Measurements from ENCODE around the gene JARID2. TPM values are rescaled to one million over a fixed set of nuclear protein-coding genes. Genes with fewer than 3 reads are reported as not detected.

Gene JARID2
- total RNA-seq, 1 donor from 2014 or later = 24.2 TPM

DNA sequence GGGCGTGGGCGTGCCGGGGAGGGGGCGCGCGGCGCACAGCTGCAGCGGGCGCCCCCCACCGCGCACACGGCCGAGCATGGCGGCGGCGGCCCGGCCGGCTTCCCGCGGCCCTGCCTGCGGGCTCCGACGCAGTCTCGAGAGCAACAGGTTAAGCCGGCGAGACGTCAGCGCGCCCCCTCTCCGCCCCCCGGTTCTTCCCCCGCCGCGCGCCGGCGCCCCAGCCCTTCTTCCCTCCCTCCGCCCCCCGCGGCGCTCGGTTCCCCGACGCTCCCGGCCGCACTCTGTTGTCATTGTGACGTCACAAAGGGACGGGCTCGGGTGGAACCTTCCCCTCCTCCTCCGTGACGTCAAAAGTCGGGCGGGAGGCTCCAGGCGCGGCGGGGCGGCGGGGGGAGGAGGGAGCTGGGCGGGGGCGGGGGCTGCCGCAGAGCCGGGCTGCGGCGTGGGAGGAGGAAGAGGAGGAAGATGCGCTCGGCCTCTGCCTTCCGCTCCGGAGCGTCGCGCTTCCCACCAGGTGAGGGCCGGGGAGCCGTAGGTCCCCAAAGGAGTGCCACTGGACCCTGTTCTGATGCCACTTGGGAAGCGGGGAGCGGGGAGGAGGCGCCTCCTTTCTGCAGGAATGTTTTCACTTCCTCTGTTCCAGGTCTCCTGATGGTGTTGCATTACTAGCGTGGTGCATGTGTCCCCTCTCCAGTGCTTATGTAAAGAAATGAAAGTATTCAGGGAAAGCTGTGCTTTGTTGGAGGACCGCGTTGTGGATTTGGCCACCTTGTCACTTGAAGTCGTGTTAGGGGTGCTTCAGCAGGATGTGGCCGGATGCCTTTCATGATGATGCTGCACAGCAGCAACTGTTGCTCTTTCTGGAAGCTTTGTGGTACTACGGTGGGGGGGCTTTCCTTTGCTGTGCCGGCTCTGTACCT is 2.8 kb downstream of the JARID2 start:
- TF ChIP-seq, protein P1, sequence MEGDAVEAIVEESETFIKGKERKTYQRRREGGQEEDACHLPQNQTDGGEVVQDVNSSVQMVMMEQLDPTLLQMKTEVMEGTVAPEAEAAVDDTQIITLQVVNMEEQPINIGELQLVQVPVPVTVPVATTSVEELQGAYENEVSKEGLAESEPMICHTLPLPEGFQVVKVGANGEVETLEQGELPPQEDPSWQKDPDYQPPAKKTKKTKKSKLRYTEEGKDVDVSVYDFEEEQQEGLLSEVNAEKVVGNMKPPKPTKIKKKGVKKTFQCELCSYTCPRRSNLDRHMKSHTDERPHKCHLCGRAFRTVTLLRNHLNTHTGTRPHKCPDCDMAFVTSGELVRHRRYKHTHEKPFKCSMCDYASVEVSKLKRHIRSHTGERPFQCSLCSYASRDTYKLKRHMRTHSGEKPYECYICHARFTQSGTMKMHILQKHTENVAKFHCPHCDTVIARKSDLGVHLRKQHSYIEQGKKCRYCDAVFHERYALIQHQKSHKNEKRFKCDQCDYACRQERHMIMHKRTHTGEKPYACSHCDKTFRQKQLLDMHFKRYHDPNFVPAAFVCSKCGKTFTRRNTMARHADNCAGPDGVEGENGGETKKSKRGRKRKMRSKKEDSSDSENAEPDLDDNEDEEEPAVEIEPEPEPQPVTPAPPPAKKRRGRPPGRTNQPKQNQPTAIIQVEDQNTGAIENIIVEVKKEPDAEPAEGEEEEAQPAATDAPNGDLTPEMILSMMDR (IDR thresholded peaks at IDR 0.05; ENCODE audit: insufficient read depth, low read depth, low read length) = no peak
- TF ChIP-seq EZH2 (IDR thresholded peaks at IDR 0.05; ENCODE audit: insufficient read depth, low read length) = no peak
- H3K27ac Mint-ChIP-seq (ENCODE audit: unreplicated experiment) = peak overlapping the region; percentile 98
- H3K4me3 ChIP-seq (ENCODE audit: insufficient read depth, low read depth, low read length) = peak overlapping the region; percentile 80
- H3K4me2 ChIP-seq (ENCODE audit: low read length) = peak overlapping the region; percentile 87
- peak overlapping the region; percentile 95 for H3K4me3 Mint-ChIP-seq (ENCODE audit: unreplicated experiment)
- peaks cover 3% of the 10 kb centered on the region for H3K36me3 Mint-ChIP-seq (ENCODE audit: low read depth, unreplicated experiment)
- H3K79me2 ChIP-seq (ENCODE audit: insufficient read depth, low read length) = peaks cover 71% of the 10 kb centered on the region
- peaks cover 9% of the 10 kb centered on the region for H3K4me1 ChIP-seq (ENCODE audit: insufficient read depth, low read length)
- peak overlapping the region; percentile 69 for H3K27ac ChIP-seq (ENCODE audit: low read depth, low read length)
- DNase-seq (ENCODE audit: low read depth) (peak; percentile 91), FAIRE-seq (no peak)
- no peaks in the 10 kb centered on the region for H3K9me3 ChIP-seq (ENCODE audit: insufficient read depth, low read depth, low read length)
- H3K9me3 Mint-ChIP-seq (ENCODE audit: unreplicated experiment) = no peaks in the 10 kb centered on the region
- peaks cover 67% of the 10 kb centered on the region for H4K20me1 ChIP-seq (ENCODE audit: insufficient read depth, low read length)
- no peaks in the 10 kb centered on the region for H3K27me3 ChIP-seq (ENCODE audit: insufficient read depth, low read length)
- H3K36me3 ChIP-seq (ENCODE audit: insufficient read depth, low read length) = no peaks in the 10 kb centered on the region
- H2AFZ ChIP-seq (ENCODE audit: low read depth, low read length) = peak overlapping the region; percentile 72
- peak overlapping the region; percentile 79 for H3K9ac ChIP-seq (ENCODE audit: low read length)
- peaks cover 22% of the 10 kb centered on the region for H3K4me1 Mint-ChIP-seq (ENCODE audit: low read depth, unreplicated experiment)
- H3K27me3 Mint-ChIP-seq (ENCODE audit: low read depth, unreplicated experiment) = no peaks in the 10 kb centered on the region

DNA sequence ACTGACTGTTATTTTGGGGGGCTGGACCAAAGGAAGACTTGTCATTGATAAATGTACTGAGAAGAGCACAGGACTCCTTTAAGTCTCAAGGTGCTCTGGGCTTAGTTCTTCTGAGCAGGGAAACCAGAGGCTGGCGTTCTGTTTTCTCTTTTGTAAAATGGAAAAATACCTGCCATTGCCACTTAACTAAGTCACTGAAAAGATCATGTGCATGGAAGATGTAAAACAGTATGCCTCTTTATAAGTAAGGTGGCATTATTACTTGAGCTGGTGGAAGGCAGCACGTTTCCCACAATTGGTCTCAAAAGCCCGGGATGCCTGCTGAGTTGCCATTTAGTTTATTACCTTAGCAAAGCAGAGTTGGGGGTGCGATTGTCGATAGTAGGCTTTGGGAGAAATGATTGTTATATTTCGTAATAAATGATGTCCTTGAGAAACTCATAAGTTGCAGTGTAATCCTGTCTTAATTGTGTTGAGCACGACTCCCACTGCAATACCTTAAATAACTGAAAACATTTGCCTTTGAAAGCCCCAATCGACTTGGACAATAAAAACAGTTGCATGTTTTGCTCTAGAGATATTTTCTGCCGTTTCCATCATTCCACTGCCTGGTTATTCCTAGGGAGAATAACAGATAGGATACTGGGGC is 3.6 kb downstream of the JARID2 start:
- peak overlapping the region; percentile 79 for H3K9ac ChIP-seq (ENCODE audit: low read length)
- H3K27me3 ChIP-seq (ENCODE audit: insufficient read depth, low read length) = no peaks in the 10 kb centered on the region
- peaks cover 9% of the 10 kb centered on the region for H3K4me1 ChIP-seq (ENCODE audit: insufficient read depth, low read length)
- FAIRE-seq (no peak), DNase-seq (ENCODE audit: low read depth) (no peak)
- H3K4me3 Mint-ChIP-seq (ENCODE audit: unreplicated experiment) = peak overlapping the region; percentile 95
- H3K79me2 ChIP-seq (ENCODE audit: insufficient read depth, low read length) = peaks cover 79% of the 10 kb centered on the region
- no peak overlapping the region for H2AFZ ChIP-seq (ENCODE audit: low read depth, low read length)
- no peaks in the 10 kb centered on the region for H3K9me3 Mint-ChIP-seq (ENCODE audit: unreplicated experiment)
- no peaks in the 10 kb centered on the region for H3K9me3 ChIP-seq (ENCODE audit: insufficient read depth, low read depth, low read length)
- TF ChIP-seq, protein P1 (IDR thresholded peaks at IDR 0.05; ENCODE audit: insufficient read depth, low read depth, low read length) = no peak
- H4K20me1 ChIP-seq (ENCODE audit: insufficient read depth, low read length) = peaks cover 75% of the 10 kb centered on the region
- H3K27me3 Mint-ChIP-seq (ENCODE audit: low read depth, unreplicated experiment) = no peaks in the 10 kb centered on the region
- peaks cover 29% of the 10 kb centered on the region for H3K4me1 Mint-ChIP-seq (ENCODE audit: low read depth, unreplicated experiment)
- H3K4me3 ChIP-seq (ENCODE audit: insufficient read depth, low read depth, low read length) = peak overlapping the region; percentile 80
- H3K36me3 ChIP-seq (ENCODE audit: insufficient read depth, low read length) = no peaks in the 10 kb centered on the region
- H3K27ac Mint-ChIP-seq (ENCODE audit: unreplicated experiment) = peak overlapping the region; percentile 98
- H3K4me2 ChIP-seq (ENCODE audit: low read length) = peak overlapping the region; percentile 87
- H3K36me3 Mint-ChIP-seq (ENCODE audit: low read depth, unreplicated experiment) = peaks cover 3% of the 10 kb centered on the region
- peak overlapping the region; percentile 69 for H3K27ac ChIP-seq (ENCODE audit: low read depth, low read length)
